HG03575 (cell line): ENCODE results near the gene TANGO2.

Source experiments
- ATAC-seq: cut with Tn5 transposase; IDR thresholded peaks from one replicate; pipeline ENCODE4 v1.9.1; 2021; ENCODE audit not compliant: unreplicated experiment, insufficient number of reproducible peaks, low FRiP score; ENCODE audit errors: extremely low read depth

The TANGO2 gene

DNA sequence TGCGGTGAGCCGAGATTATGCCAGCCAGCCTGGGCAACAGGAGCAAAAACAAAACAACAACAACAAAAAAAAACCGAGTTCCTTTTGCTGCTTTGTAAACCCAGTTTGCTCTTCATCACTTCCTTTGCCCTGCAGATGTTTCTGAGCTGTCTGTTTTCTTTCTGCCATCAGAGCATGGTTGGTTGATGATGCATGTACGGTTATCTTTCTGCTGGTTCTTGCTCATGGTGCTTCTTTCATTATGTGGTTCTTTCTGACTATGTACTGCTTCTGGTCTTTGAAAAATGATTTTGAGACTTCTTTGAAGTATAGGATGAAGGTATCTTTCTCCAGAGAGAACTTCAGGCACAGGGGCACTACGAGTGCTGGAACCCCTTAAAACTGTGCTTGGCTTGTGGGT is 13.2 kb downstream of the TANGO2 start:
- no peak for ATAC-seq

DNA sequence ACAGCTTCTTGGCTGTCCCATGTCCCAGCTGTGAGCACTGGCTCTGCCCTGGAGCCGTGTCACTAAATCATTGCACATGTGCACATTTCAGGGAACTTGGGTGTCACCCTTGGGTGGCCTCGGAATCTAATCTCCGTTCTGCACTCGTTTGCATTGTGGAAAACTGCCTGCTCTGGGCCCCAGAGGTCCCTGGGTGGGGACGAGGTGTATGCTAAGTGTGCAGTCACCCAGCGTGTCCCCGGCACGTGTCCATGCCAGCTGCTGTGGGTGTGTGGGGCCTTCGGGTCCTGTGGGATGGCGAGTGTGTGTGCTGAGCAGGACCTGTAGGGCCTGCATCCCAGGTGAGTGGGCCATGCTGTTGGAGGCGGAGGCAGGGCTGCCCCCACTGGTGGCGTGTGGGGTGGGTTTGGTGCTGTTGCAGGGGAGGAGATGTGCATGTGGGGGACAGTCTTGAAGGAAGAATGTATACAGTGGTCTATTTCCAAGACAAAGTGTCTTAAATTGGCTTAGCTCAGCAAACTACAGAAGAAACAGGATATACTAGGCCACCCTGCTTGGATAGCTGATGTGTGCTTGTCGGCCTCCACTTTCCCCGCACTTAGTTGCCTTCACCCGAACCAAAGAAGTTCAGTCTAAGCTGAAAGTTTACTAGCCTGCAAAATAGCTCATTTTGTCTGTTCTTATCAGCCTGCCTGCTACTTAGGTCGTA is 14.6 kb downstream of the TANGO2 start:
- ATAC-seq, result no peak

DNA sequence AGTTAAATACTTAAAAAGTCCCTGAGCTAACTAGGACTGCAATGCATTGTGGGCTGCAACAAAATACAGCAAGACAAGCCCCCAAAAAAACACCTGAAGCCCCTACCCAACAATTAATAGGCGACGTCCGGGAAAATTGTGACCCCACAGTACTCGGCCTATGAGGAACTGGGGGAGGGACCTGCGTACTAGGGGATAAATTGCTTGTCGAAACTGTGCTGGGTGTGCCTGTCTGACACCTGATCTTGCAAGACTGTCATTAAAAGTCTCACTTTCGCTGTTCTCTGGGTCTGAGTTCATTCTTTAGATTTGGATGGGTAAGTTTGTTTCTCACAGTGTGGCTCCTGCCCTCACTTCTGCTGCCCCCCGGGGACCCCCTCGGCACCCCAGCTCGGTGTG is 15.2 kb downstream of the TANGO2 start:
- ATAC-seq, result no peak

DNA sequence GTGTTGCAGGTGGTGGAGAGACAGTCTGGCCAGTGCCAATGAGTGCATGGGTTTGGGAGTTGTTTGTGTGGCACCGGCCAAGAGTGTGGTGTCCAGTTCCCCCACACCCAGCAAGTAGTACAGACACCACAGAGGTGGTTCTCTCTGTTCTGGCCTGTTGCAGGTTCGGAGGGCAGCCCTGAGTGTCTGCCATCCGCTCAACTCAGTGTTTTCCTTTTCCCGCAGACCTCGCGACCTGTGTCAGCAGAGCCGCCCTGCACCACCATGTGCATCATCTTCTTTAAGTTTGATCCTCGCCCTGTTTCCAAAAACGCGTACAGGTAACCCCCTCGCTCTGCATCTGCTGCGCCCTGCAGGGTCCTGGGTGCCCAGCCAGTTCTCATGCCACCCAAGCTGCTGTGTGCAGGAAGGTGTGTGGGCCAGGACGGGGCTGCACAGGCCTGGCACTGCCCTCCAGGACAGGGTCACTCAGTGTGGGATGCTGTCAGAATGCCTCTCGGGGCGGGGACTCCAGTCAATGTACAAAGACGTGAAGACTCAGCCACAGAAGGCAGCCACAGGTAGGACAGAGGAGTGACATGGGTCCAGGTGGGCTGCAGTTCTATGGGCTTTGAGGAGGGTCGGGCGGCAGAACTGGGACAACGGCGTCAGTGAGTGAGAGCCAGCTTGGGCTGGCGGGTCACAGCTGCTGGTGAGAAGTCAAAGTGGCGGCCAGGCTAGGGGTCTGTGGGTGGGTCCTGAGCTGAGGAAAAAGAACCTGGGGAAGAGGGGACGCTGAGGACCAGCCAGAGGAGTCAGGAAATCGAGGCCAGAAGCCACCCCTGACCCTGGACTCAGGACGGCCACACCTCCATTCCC is 15.9 kb downstream of the TANGO2 start:
- no peak for ATAC-seq

DNA sequence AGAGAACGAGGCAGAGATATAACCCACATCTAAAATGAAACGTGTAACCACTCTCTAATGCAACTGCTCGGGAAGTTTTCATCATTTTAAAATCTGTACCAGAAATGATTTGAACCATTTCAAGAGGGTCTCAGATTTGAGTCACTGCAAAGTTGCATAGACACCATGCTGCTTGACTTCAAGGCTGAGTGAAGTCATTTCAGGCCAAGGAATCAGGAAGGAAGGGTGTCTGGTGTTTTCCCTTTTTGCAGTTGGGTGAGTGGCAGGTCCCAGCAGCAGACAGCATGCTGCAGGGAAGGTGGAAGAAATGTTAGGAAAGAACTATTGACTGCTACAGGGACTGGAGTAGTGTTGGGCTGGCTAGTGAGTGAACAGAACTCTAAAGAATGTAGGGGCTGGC is 16.5 kb downstream of the TANGO2 start:
- ATAC-seq, result no peak

DNA sequence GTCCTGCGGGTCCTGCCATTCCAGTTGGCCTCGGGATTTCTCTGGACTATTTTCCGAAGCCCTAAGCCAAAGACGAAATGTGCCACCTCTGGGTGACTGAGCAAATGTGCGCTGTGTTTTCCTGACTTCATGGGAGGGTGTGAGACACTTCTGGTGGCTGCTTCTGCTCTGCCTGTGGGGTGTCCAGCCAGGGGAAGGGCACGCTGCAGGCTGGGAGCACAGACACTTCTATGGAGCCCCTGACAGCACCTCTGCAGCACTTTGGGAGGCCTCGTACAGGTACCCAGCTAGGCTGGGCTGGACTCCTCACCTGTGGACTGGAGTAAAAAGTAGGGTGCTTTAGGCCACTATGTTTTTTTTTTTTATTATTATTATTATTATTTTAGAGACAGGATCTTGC is 17.7 kb downstream of the TANGO2 start:
- no peak for ATAC-seq

DNA sequence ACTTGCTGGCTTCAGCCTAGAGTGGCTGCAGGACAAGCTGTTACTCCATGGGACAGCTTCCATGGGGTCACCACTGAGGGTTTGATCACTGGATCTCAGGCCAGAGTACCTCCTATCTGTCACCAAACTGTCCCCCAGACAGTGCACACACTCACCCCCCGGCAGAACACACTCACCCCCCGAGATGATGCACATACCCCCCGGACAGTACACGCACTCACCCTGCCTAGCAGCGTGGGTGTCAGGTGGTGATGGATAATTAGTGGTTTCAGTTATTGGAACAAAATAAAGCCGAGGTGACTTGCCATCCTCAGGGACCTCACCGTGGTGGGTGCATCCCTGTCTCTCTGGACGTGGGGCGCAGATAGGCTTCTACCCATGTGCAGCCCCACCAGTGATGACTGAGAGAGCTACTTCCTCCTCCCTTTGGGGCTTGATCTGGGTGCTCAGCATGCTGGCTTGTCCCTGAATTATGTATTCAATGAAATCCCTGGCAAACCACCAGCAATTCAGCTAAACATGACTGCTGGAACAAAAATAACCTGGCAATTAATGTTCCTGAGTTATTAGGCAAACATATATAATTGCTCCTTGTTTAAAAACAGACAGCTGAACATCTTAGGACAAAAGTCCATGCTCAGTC is 18.9 kb downstream of the TANGO2 start:
- no peak for ATAC-seq

DNA sequence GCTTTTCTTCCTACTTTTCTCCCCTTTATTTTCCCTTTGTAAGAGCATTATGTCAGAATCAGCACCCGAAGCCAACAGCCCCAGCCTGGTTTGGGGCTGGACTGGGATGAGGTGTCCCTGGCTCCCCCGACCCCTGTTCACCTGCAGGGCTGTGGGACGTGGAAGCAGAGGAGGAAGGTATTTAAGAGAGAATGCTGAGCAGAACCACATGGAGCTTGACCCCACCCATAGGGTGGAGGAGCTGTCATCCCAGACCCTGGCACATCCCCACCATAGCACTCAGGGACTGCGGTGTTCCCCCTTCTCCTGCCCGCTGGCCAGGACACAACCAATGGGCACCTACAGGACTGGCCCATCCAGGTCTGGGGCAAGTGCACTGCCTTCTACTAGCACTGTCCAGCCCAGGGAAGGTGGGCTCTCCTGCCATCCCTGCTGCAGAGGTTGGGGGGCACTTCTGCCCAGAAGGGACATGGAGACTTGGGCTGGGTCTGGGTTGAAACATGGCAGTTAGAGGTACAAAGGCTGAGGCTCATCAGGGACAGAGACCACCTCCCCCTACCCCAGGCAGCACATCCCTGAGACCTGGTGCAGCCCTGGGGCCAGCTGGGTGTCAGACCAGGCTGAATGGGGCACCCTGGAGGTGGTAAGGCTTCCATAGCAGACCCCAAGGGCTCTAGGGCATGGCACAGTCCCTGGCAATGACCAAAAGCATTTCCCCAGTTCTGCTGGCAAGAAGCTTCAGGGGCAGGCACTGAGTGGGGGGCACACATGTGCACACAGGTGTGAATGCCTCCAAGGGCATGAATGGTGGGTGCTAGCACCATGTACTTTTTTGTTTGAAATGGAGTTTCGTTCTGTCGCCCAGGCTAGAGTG is 19.7 kb downstream of the TANGO2 start:
- no peak for ATAC-seq

DNA sequence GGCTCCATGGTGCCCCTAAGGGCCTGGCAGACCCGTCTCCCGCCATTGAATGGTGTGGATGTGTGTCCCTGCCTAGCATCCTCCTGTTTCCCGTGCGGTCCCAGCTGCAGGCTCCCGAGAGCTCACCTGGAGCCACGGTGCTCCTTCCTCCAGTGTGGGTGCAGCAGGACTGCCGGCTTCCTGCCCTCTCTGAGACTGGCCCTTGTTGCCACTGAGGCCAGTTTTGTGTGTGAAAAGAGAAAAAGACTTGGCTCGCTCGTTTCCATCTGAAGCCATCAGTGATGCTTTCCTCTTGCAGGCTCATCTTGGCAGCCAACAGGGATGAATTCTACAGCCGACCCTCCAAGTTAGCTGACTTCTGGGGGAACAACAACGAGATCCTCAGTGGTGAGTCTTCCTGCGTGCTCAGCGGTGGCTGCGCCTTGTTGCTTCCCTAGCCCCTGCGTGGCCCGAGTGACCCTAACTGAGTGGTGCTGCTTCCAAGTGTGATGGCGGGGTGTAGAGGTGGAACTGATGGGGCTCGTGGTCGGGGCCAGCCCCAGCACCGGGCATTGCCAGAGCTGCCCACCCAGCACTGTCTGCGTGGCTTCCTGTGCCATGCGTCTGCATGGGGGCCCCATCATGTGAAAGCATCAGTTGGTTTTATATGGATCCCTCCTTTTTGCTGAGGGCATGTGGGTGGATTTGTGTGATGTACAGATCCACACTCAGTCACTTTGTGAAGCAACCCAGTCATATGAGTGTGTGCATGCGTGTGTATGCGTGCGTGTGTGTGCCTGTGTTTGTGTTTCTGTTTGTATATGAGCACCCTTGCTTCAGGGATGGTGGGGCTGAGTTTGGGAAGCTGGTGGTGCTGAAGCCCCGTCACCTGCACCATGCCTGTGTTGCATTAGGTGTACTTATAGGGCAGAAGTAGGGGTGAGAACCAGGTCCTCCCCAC is 22.4 kb downstream of the TANGO2 start:
- no peak for ATAC-seq

DNA sequence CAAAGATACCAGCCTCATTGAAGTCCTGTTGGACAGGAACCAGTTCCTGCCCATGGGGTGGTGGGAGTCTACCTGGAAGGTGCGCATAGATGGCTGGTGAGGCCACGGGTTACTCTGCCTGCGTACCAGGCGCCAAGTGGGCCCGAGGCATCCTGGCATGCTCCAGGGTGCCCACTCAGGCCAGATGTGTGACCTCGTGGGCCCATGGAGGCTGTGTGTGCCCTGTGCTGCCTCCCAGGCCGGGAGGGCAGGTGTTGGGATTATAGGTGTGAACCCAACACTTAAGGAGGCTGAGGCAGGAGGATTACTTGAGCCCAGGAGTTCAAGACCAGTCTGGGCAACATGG is 23.1 kb downstream of the TANGO2 start:
- no peak for ATAC-seq

DNA sequence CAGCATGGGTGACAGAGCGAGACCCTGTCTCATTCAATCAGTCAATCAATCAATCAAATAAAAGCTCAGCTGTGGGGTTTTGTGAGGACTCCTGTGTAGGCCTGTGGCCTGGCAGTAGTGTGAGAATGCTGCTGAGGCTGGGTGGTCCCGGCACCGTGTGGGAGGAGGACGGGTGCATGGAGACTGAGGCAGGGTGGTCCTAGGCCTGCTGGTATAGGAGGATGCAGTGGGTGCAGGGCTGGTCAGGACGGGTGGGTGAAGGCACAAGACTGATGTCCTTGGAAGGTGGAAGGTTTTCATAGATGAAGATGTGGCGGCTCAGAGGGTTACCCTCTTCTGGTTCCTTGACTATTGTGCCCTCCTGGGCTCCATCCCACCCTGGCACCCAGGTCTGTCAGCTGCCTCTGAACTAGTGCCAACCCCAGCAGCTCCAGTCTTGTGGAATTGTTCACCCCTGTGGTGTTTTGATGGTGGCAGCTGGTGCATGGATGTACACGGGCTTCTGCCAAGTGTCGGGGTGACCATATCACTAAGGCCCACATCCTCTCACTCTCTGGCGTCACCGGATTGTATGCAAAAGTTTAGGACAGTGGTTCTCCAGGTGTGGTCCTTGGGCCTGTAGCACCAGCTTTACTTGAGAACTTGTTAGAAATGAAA is 23.7 kb downstream of the TANGO2 start:
- ATAC-seq, result no peak

DNA sequence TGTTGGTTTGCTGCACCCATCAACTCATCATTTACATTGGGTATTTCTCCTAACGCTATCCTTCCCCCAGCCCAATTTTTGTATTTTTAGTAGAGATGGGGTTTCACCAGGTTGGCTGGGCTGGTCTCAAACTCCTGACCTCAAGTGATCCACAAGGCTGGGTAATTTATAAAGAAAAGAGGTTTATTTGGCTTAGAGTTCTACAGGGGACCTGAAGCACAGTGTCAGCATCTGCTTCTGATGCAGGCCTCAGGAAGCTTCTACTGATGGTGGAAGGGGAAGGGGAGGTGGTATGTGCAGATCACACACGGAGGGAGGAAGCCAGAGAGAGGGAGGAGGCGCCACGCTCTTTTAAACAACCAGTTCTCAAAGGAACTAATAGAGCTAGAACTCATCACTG is 25.8 kb downstream of the TANGO2 start:
- no peak for ATAC-seq

DNA sequence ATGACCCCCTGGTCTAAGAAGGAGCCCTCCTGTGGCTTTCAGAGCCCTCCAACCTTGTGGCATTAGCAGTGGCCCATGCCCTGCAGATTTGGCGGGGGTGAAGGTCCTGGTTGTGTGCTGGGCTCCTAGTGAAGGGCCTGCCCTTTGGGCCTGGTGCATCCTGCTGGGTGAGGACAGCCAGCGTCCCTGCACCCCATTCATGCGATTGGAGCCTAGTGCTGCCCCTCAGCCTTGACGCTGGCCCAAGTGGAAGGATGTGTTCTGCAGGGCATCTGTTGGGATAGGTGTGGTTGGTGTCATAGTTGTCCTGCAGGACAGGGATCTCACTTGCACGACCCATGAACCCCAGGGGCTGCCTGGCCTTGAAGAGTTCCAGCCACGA is 31.0 kb downstream of the TANGO2 start:
- no peak for ATAC-seq

DNA sequence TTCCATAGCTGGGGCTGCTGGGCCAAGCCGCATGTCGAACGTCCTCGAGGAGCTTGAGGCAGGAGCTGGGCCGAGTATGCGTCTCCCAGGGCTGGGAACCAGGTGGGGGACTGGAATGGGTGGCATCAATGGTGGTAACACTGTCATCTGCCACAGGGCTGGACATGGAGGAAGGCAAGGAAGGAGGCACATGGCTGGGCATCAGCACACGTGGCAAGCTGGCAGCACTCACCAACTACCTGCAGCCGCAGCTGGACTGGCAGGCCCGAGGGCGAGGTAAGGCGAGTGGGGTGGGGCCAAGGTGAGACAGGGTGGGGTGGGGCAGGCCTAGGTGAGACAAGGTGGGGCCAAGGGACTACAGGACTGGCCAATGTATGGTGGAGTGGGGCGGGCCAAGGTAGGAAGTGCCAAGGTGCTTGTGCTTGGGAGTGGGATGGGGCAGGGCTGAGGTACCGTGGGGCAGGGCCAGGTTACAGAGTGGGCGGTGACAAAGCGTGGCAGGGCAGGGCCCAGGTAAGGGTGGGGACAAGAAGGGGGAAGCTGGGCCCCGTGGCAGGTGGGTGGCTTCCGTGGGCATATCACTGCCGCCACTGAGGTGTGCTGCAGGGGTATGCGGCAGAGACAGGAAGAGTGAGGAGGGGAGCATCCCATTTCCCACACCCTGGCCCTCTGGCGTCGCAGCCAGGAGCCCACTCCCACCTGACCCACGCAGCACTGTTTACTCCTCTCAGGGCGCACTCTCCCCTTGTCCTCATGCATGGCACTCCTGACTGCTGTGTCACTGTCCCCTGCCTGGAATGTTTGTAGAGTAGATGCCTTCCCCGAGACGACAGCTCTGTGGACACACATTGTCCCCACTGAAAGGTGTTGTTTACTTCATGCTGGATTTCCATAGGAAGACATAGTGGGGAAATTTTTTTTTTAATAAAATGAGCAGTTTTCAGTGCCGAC is 31.7 kb downstream of the TANGO2 start:
- ATAC-seq, result no peak

DNA sequence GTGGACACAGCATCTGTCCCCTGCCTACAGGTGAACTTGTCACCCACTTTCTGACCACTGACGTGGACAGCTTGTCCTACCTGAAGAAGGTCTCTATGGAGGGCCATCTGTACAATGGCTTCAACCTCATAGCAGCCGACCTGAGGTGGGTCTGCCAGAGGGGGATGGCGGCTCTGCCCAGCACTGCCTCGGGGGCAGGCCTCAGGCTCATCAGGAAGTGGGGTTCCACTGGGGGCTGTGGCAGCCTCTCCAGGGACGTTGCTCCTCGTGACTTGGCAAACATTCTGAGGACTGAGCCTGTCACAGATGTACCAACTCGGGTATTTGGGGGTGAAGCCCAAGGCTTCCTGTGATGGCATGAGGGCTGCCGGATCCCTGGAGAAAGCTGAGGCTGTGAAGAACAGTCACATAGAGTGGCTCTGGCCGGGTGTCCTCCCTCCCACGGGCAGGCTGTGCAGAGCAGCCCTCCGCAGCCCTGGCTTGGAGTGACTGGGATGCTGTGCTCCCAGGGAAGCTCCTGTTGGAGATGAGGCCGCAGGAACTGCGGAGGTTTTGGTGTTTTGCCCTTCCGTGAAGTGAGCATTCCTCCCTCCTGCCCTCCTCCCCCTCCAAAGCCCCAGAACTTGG is 32.6 kb downstream of the TANGO2 start:
- ATAC-seq, result no peak

DNA sequence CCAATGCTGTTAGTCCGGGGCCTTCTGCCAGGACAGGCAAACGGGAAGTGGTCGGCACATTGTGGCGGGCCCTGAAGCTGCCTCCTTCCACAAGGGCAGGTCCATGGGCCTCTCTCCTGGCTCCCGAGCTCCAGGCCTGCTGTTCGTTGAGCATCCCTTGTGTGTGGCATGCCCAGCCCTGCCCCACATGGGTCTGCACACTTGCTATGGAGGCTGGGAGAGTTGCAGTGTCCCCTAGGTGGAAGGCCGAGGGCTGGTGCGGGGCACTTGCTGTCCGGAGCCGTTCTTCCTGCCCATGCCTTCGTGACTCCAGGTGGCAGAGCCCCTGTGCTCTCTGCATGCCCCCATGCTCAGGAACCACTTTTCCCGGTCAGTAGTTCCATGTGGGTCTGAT is 33.1 kb downstream of the TANGO2 start:
- ATAC-seq, result no peak
